HepG2 (cell line): ENCODE data around the gene RARA.
"Not testable (repeated sequence)": the region's sequence is repeated elsewhere in the genome, so short reads cannot be mapped to it uniquely, and the experiment has no call there.

Experiments
- NFIC ChIP-seq: IDR thresholded peaks from 2 replicates; pipeline ENCODE4 v1.6.1; 2012; ENCODE audit warnings: mild to moderate bottlenecking, low read length, inconsistent platforms
- POLR2A ChIP-seq, 2 experiments: IDR thresholded peaks; 2 replicates each; pipeline ENCODE4 v1.6.1; 2011; ENCODE audit warnings: low read depth in 2 of 2, low read length in 2 of 2, mild to moderate bottlenecking in 1 of 2, moderate library complexity in 1 of 2; ENCODE audit not compliant: insufficient read depth in 1 of 2
- RFX5 ChIP-seq: IDR thresholded peaks from 2 replicates; pipeline ENCODE4 v1.6.1; 2011; ENCODE audit warnings: low read depth, low read length, improper control_type of control experiment
- TCF7 ChIP-seq: sonication (generic); IDR thresholded peaks from 2 replicates; pipeline ENCODE4 v1.6.1; 2016; ENCODE audit warnings: antibody characterized with exemption, low read depth

GRCh38 chr17:40375786-40376185 lies 66.8 kb downstream of the RARA start:
- not testable (repeated sequence) for TF ChIP-seq POLR2A (IDR thresholded peaks at IDR 0.05; ENCODE audit: insufficient read depth in 1 of 2, low read depth in 2 of 2, low read length in 2 of 2); NFIC; RFX5; TCF7
